ENCODE results near the gene TDRD10. TPM values are rescaled to one million over a fixed set of nuclear protein-coding genes. Genes with fewer than 3 reads are reported as not detected.
A peak's percentile ranks its signal among the peaks of the same experiment; 100 is the strongest.

The TDRD10 gene
- total RNA-seq, 1 donor from 2014 or later = not detected

- Histone ChIP-seq H3K9me3 (ENCODE audit: insufficient read depth, low read depth, low read length) (no peaks in the 10 kb centered on the region), H3K4me1 (ENCODE audit: insufficient read depth, low read length) (peaks cover 5% of the 10 kb centered on the region), H3K36me3 (ENCODE audit: insufficient read depth, low read length) (no peaks in the 10 kb centered on the region), H3K9ac (ENCODE audit: low read length) (no peak overlapping the region), H3K27me3 (ENCODE audit: insufficient read depth, low read length) (peaks cover 5% of the 10 kb centered on the region), H4K20me1 (ENCODE audit: insufficient read depth, low read length) (peaks cover 6% of the 10 kb centered on the region), H2AFZ (ENCODE audit: low read depth, low read length) (no peak overlapping the region), H3K27ac (ENCODE audit: low read depth, low read length) (no peak overlapping the region), H3K4me2 (ENCODE audit: low read length) (no peak overlapping the region), H3K4me3 (ENCODE audit: insufficient read depth, low read depth, low read length) (no peak overlapping the region), H3K79me2 (ENCODE audit: insufficient read depth, low read length) (no peaks in the 10 kb centered on the region)
- DNase-seq (ENCODE audit: low read depth) (no peak), FAIRE-seq (no peak)
- TF ChIP-seq CTCF (IDR thresholded peaks at IDR 0.05; ENCODE audit: insufficient read depth, low read depth, low read length) (no peak), EZH2 (IDR thresholded peaks at IDR 0.05; ENCODE audit: insufficient read depth, low read length) (no peak)
- no peak overlapping the region for H3K4me3 Mint-ChIP-seq (ENCODE audit: unreplicated experiment)
- peaks cover 11% of the 10 kb centered on the region for H3K27me3 Mint-ChIP-seq (ENCODE audit: low read depth, unreplicated experiment)
- H3K27ac Mint-ChIP-seq (ENCODE audit: unreplicated experiment) = no peak overlapping the region
- no peaks in the 10 kb centered on the region for H3K9me3 Mint-ChIP-seq (ENCODE audit: unreplicated experiment)
- H3K4me1 Mint-ChIP-seq (ENCODE audit: low read depth, unreplicated experiment) = peaks cover 5% of the 10 kb centered on the region
- H3K36me3 Mint-ChIP-seq (ENCODE audit: low read depth, unreplicated experiment) = no peaks in the 10 kb centered on the region
These were observed 21.0 kb upstream of the TDRD10 start for GRCh38 chr1:154481053-154481452.

DNA sequence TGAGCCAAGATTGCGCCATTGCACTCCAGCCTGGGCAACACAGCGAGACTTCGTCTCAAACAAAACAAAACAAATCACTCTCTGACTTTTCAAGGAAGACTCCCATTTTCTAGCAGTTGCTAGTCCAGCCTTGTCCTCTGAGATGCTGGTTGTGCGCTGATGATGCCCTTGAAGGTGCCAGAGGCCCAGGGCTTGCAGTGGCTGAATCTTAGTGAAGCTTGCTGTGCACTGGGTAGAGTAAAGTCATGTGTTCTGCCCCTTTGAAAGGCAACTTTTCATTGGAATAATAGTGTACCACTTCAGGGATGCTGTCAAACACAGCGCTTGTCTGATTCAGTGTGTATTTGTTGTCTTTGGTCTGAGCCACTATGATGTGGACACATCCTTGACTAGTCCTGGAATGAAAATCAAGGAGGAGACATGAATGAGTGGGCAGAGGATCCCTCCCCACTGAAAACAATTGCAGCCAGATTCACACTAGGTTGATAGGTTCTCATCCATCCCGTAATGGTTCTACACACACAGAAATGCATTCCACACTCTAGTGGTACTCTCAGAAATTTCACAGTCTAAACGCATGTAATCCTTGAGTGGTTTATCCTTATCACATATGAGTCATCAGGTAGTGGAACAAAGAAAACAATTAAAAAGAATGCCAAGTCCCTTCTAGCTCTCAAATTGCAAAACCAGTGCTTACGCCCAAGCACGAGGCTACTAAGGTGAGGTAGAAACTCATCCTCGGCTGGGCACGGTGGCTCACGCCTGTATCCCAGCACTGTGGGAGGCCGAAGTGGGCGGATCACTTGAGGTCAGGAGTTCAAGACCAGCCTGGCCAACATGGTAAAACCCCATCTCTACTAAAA is 17.8 kb upstream of the TDRD10 start:
- peaks cover 6% of the 10 kb centered on the region for H4K20me1 ChIP-seq (ENCODE audit: insufficient read depth, low read length)
- DNase-seq (ENCODE audit: low read depth) (peak; percentile 93), FAIRE-seq (no peak)
- no peak overlapping the region for H3K27ac Mint-ChIP-seq (ENCODE audit: unreplicated experiment)
- H3K36me3 Mint-ChIP-seq (ENCODE audit: low read depth, unreplicated experiment) = no peaks in the 10 kb centered on the region
- no peaks in the 10 kb centered on the region for H3K36me3 ChIP-seq (ENCODE audit: insufficient read depth, low read length)
- no peaks in the 10 kb centered on the region for H3K9me3 ChIP-seq (ENCODE audit: insufficient read depth, low read depth, low read length)
- H3K27ac ChIP-seq (ENCODE audit: low read depth, low read length) = no peak overlapping the region
- peak overlapping the region; percentile 0 for H3K4me2 ChIP-seq (ENCODE audit: low read length)
- H2AFZ ChIP-seq (ENCODE audit: low read depth, low read length) = no peak overlapping the region
- H3K4me1 ChIP-seq (ENCODE audit: insufficient read depth, low read length) = peaks cover 5% of the 10 kb centered on the region
- peaks cover 5% of the 10 kb centered on the region for H3K4me1 Mint-ChIP-seq (ENCODE audit: low read depth, unreplicated experiment)
- H3K79me2 ChIP-seq (ENCODE audit: insufficient read depth, low read length) = no peaks in the 10 kb centered on the region
- no peak overlapping the region for H3K4me3 Mint-ChIP-seq (ENCODE audit: unreplicated experiment)
- no peak overlapping the region for H3K9ac ChIP-seq (ENCODE audit: low read length)
- peaks cover 16% of the 10 kb centered on the region for H3K27me3 Mint-ChIP-seq (ENCODE audit: low read depth, unreplicated experiment)
- no peak overlapping the region for H3K4me3 ChIP-seq (ENCODE audit: insufficient read depth, low read depth, low read length)
- peaks cover 16% of the 10 kb centered on the region for H3K27me3 ChIP-seq (ENCODE audit: insufficient read depth, low read length)
- no peaks in the 10 kb centered on the region for H3K9me3 Mint-ChIP-seq (ENCODE audit: unreplicated experiment)
- TF ChIP-seq CTCF (IDR thresholded peaks at IDR 0.05; ENCODE audit: insufficient read depth, low read depth, low read length) = no peak
- no peak for TF ChIP-seq EZH2 (IDR thresholded peaks at IDR 0.05; ENCODE audit: insufficient read depth, low read length)

DNA sequence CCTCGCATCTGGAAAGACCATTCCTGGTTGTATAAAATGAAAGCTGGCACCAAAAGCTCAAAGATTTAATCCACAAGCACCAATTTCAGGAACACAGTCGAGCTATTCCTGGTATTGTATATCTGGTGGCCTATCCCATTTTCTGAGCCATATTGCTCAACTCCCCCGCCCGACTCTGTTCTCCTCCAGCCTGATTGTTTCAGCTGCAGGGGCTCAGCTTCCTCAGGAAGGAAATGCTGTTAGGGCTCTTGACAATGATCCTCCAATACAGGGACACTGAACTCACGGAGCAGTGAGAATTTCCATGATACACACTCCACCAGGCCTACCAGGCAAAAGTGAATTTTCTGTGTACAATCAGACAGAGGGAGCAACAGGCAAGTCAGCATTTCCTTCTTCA is 16.9 kb upstream of the TDRD10 start:
- H3K4me2 ChIP-seq (ENCODE audit: low read length) = no peak overlapping the region
- no peak overlapping the region for H3K27ac ChIP-seq (ENCODE audit: low read depth, low read length)
- TF ChIP-seq CTCF (IDR thresholded peaks at IDR 0.05; ENCODE audit: insufficient read depth, low read depth, low read length) (no peak), EZH2 (IDR thresholded peaks at IDR 0.05; ENCODE audit: insufficient read depth, low read length) (no peak)
- H3K4me1 ChIP-seq (ENCODE audit: insufficient read depth, low read length) = peaks cover 5% of the 10 kb centered on the region
- no peak overlapping the region for H2AFZ ChIP-seq (ENCODE audit: low read depth, low read length)
- no peaks in the 10 kb centered on the region for H3K36me3 ChIP-seq (ENCODE audit: insufficient read depth, low read length)
- Mint-ChIP-seq H3K4me1 (ENCODE audit: low read depth, unreplicated experiment) (peaks cover 7% of the 10 kb centered on the region), H3K4me3 (ENCODE audit: unreplicated experiment) (no peak overlapping the region), H3K27ac (ENCODE audit: unreplicated experiment) (no peak overlapping the region), H3K36me3 (ENCODE audit: low read depth, unreplicated experiment) (no peaks in the 10 kb centered on the region), H3K27me3 (ENCODE audit: low read depth, unreplicated experiment) (peaks cover 23% of the 10 kb centered on the region), H3K9me3 (ENCODE audit: unreplicated experiment) (no peaks in the 10 kb centered on the region)
- H4K20me1 ChIP-seq (ENCODE audit: insufficient read depth, low read length) = peaks cover 6% of the 10 kb centered on the region
- no peaks in the 10 kb centered on the region for H3K9me3 ChIP-seq (ENCODE audit: insufficient read depth, low read depth, low read length)
- H3K27me3 ChIP-seq (ENCODE audit: insufficient read depth, low read length) = peaks cover 25% of the 10 kb centered on the region
- H3K79me2 ChIP-seq (ENCODE audit: insufficient read depth, low read length) = no peaks in the 10 kb centered on the region
- DNase-seq (ENCODE audit: low read depth) (no peak), FAIRE-seq (no peak)
- H3K9ac ChIP-seq (ENCODE audit: low read length) = no peak overlapping the region
- no peak overlapping the region for H3K4me3 ChIP-seq (ENCODE audit: insufficient read depth, low read depth, low read length)

Data from astrocyte (in vitro differentiated cells and primary cell).